HEK293 (cell line): ENCODE results near the gene METAP1.

Experiments
- CTCF ChIA-PET: fragments of 350-600 bp; formaldehyde crosslinking; extraction: SDS; loops from one replicate; lab custom pipeline; 2021; ENCODE audit warnings: antibody characterized with exemption; lab: Yijun Ruan, JAX
- POLR2A ChIA-PET: fragments of 300-600 bp; formaldehyde crosslinking; extraction: SDS; loops from one replicate; lab custom pipeline; 2020; ENCODE audit warnings: antibody characterized with exemption, inconsistent platforms; lab: Yijun Ruan, JAX
- H3K27ac ChIP-seq: fragments of 200-500 bp; sonication (Bioruptor generic); 2 replicates; pipeline ENCODE4 v1.5.1; 2014; ENCODE audit warnings: low read depth, low read length, control low read depth, inconsistent platforms; ENCODE audit errors: extremely low read depth
- H3K36me3 ChIP-seq, 2 experiments: fragments of 200-500 bp in 1 of 2; sonication (Bioruptor generic) in 1 of 2; 1 replicate in 1 of 2; 2 replicates in 1 of 2; pipeline ENCODE4 v1.5.1; 2014 to 2017; ENCODE audit warnings: inconsistent platforms in 2 of 2, low read length in 2 of 2; ENCODE audit not compliant: control insufficient read depth in 2 of 2, insufficient read depth in 1 of 2
- H3K4me1 ChIP-seq: fragments of 200-500 bp; sonication (Bioruptor generic); 2 replicates; pipeline ENCODE4 v1.5.1; 2014; ENCODE audit warnings: mild to moderate bottlenecking, low read length, inconsistent platforms; ENCODE audit not compliant: control insufficient read depth, insufficient read depth
- H3K4me3 ChIP-seq: 2 replicates; pipeline ENCODE4 v1.5.1; 2011; ENCODE audit warnings: low read depth, mild to moderate bottlenecking, control low read depth, low read length, moderate library complexity
- H3K9me3 ChIP-seq: fragments of 200-500 bp; sonication (Bioruptor generic); 2 replicates; pipeline ENCODE4 v1.5.1; 2014; ENCODE audit warnings: low read depth, low read length, inconsistent platforms; ENCODE audit not compliant: control insufficient read depth, insufficient read depth
- BCL11A ChIP-seq: fragments of 450-650 bp; formaldehyde crosslinking; IDR thresholded peaks from 2 replicates; pipeline ENCODE4 v1.5.1; 2016; ENCODE audit warnings: low read depth, missing biosample characterization, missing genetic modification characterization
- EGR2 ChIP-seq: fragments of 450-650 bp; formaldehyde crosslinking; IDR thresholded peaks from 2 replicates; pipeline ENCODE4 v1.5.1; 2016; ENCODE audit warnings: low read depth, missing biosample characterization, missing genetic modification characterization
- GFI1B ChIP-seq: fragments of 450-650 bp; formaldehyde crosslinking; IDR thresholded peaks from 2 replicates; pipeline ENCODE4 v1.5.1; 2016; ENCODE audit warnings: missing biosample characterization, missing genetic modification characterization
- HOXC10 ChIP-seq: sonication (generic); formaldehyde crosslinking; IDR thresholded peaks from 2 replicates; pipeline ENCODE4 v1.8.1; 2023; ENCODE audit warnings: mild to moderate bottlenecking, missing genetic modification reagents
- MEIS1 ChIP-seq: sonication (generic); formaldehyde crosslinking; IDR thresholded peaks from 2 replicates; pipeline ENCODE4 v1.8.1; 2022; ENCODE audit warnings: missing genetic modification reagents, mild to moderate bottlenecking, borderline replicate concordance
- SCRT2 ChIP-seq: fragments of 450-650 bp; formaldehyde crosslinking; IDR thresholded peaks from 2 replicates; pipeline ENCODE4 v1.5.1; 2016; ENCODE audit warnings: missing biosample characterization, missing genetic modification characterization
- ZNF138 ChIP-seq: fragments of 450-650 bp; formaldehyde crosslinking; IDR thresholded peaks from 2 replicates; pipeline ENCODE4 v1.5.1; 2016; ENCODE audit warnings: missing biosample characterization, missing genetic modification characterization, borderline replicate concordance
- ZNF155 ChIP-seq: fragments of 450-650 bp; formaldehyde crosslinking; IDR thresholded peaks from 2 replicates; pipeline ENCODE4 v1.5.1; 2016; ENCODE audit warnings: missing biosample characterization, missing genetic modification characterization
- ZNF23 ChIP-seq: fragments of 450-650 bp; formaldehyde crosslinking; IDR thresholded peaks from 2 replicates; pipeline ENCODE4 v1.5.1; 2016; ENCODE audit warnings: missing biosample characterization, missing genetic modification characterization, borderline replicate concordance
- ZNF266 ChIP-seq: fragments of 450-650 bp; formaldehyde crosslinking; IDR thresholded peaks from 2 replicates; pipeline ENCODE4 v1.5.1; 2016; ENCODE audit warnings: missing biosample characterization, missing genetic modification characterization, low read depth
- ZNF274 ChIP-seq, 2 experiments: fragments of 200-500 bp in 1 of 2; fragments of 450-650 bp in 1 of 2; sonication (Bioruptor generic) in 1 of 2; formaldehyde crosslinking in 1 of 2; IDR thresholded peaks; 2 replicates each; pipeline versions ENCODE4 v1.5.1 to v1.6.1; 2014 to 2016; ENCODE audit warnings: borderline replicate concordance in 1 of 2, inconsistent platforms in 1 of 2, low read length in 1 of 2, missing biosample characterization in 1 of 2, missing genetic modification characterization in 1 of 2
- ZNF423 ChIP-seq: fragments of 450-650 bp; formaldehyde crosslinking; IDR thresholded peaks from 2 replicates; pipeline ENCODE4 v1.5.1; 2016; ENCODE audit warnings: missing biosample characterization, missing genetic modification characterization
- ZNF514 ChIP-seq: fragments of 450-650 bp; formaldehyde crosslinking; IDR thresholded peaks from 2 replicates; pipeline ENCODE4 v1.5.1; 2016; ENCODE audit warnings: missing biosample characterization, missing genetic modification characterization
- ZNF548 ChIP-seq: fragments of 450-650 bp; formaldehyde crosslinking; IDR thresholded peaks from 2 replicates; pipeline ENCODE4 v1.5.1; 2016; ENCODE audit warnings: missing biosample characterization, missing genetic modification characterization
- ZNF555 ChIP-seq: fragments of 450-650 bp; formaldehyde crosslinking; conservative IDR thresholded peaks from 2 replicates; pipeline ENCODE4 v1.5.1; 2017; ENCODE audit warnings: missing biosample characterization, mild to moderate bottlenecking, missing genetic modification characterization, inconsistent platforms
- ZNF558 ChIP-seq: fragments of 450-650 bp; formaldehyde crosslinking; IDR thresholded peaks from 2 replicates; pipeline ENCODE4 v1.5.1; 2016; ENCODE audit warnings: missing biosample characterization, missing genetic modification characterization
- ZNF585B ChIP-seq: fragments of 450-650 bp; formaldehyde crosslinking; IDR thresholded peaks from 2 replicates; pipeline ENCODE4 v1.5.1; 2016; ENCODE audit warnings: missing biosample characterization, missing genetic modification characterization
- ZNF610 ChIP-seq: fragments of 450-650 bp; formaldehyde crosslinking; IDR thresholded peaks from 2 replicates; pipeline ENCODE4 v1.5.1; 2016; ENCODE audit warnings: missing biosample characterization, missing genetic modification characterization, borderline replicate concordance
- ZNF623 ChIP-seq: fragments of 450-650 bp; formaldehyde crosslinking; IDR thresholded peaks from 2 replicates; pipeline ENCODE4 v1.5.1; 2016; ENCODE audit warnings: missing biosample characterization, missing genetic modification characterization
- ZNF624 ChIP-seq: fragments of 450-650 bp; formaldehyde crosslinking; IDR thresholded peaks from 2 replicates; pipeline ENCODE4 v1.5.1; 2017; ENCODE audit warnings: missing biosample characterization, missing genetic modification characterization
- ZNF707 ChIP-seq: fragments of 450-650 bp; formaldehyde crosslinking; IDR thresholded peaks from 2 replicates; pipeline ENCODE4 v1.5.1; 2016; ENCODE audit warnings: missing biosample characterization, missing genetic modification characterization
- ZNF768 ChIP-seq: fragments of 450-650 bp; formaldehyde crosslinking; IDR thresholded peaks from 2 replicates; pipeline ENCODE4 v1.5.1; 2018; ENCODE audit warnings: missing biosample characterization, mild to moderate bottlenecking, missing genetic modification characterization
- ZNF777 ChIP-seq: fragments of 450-650 bp; formaldehyde crosslinking; IDR thresholded peaks from 2 replicates; pipeline ENCODE4 v1.5.1; 2017; ENCODE audit warnings: missing biosample characterization, missing genetic modification characterization, borderline replicate concordance
- ZNF792 ChIP-seq: fragments of 450-650 bp; formaldehyde crosslinking; IDR thresholded peaks from 2 replicates; pipeline ENCODE4 v1.5.1; 2016; ENCODE audit warnings: missing biosample characterization, missing genetic modification characterization
- ZNF837 ChIP-seq: fragments of 450-650 bp; formaldehyde crosslinking; IDR thresholded peaks from 2 replicates; pipeline ENCODE4 v1.5.1; 2016; ENCODE audit warnings: missing biosample characterization, missing genetic modification characterization
- ZSCAN30 ChIP-seq: fragments of 450-650 bp; IDR thresholded peaks from 2 replicates; pipeline ENCODE4 v1.5.1; 2018; ENCODE audit warnings: missing biosample characterization, mild to moderate bottlenecking, missing genetic modification characterization, moderate library complexity
- TF ChIP-seq, protein P1 (sequence below): fragments of 450-650 bp; formaldehyde crosslinking; IDR thresholded peaks from 2 replicates; pipeline ENCODE4 v1.5.1; 2016; ENCODE audit warnings: missing biosample characterization, missing genetic modification characterization
- TF ChIP-seq, protein P2 (sequence below): fragments of 450-650 bp; formaldehyde crosslinking; IDR thresholded peaks from 2 replicates; pipeline ENCODE4 v1.5.1; 2016; ENCODE audit warnings: missing biosample characterization, missing genetic modification characterization
- TF ChIP-seq, protein P3 (sequence below): fragments of 450-650 bp; formaldehyde crosslinking; IDR thresholded peaks from 2 replicates; pipeline ENCODE4 v1.5.1; 2017; ENCODE audit warnings: missing biosample characterization, missing genetic modification characterization

The METAP1 gene

DNA sequence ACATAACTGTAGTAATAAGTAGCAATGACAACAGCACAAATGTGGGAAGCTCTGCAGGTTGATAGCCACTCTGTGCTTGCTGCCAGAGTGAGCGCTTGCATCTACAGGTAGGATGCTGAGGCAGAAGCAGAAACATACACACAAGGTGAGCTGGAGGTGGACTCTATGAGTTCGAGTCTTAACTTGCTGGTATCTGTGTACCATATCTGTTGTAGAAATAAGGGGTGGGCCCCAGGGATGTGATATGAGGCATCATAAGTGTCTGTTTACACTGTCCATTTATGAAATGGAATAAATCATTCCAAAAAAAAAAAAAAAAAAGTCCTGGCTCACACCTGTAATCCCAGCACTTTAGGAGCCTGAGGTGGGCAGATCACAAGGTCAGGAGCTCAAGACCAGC, 33.8 kb upstream of the METAP1 start:
- Histone ChIP-seq H3K36me3 (no peaks in the 10 kb centered on the region), H3K4me3 (no peak overlapping the region), H3K9me3 (no peaks in the 10 kb centered on the region), H3K27ac (no peak overlapping the region), H3K4me1 (no peaks in the 10 kb centered on the region)
- CTCF ChIA-PET, result interaction anchor here (0.6 kb wide), 1 partner anchor 10 kb away, joined by 3 read pairs; no protein-coding TSS in a partner anchor
- TF ChIP-seq ZNF23 (no peak), ZNF585B (tag by site-specific recombination) (no peak), HOXC10 (no peak), ZNF837 (tag by site-specific recombination) (no peak), BCL11A (tag by site-specific recombination) (no peak), ZSCAN30 (tag by site-specific recombination) (no peak), ZNF792 (tag by site-specific recombination) (no peak), ZNF266 (no peak), ZNF707 (tag by site-specific recombination) (no peak), MEIS1 (no peak), ZNF423 (tag by site-specific recombination) (no peak), ZNF155 (tag by site-specific recombination) (no peak), ZNF514 (tag by site-specific recombination) (no peak), ZNF138 (no peak), ZNF623 (tag by site-specific recombination) (no peak), ZNF777 (tag by site-specific recombination) (no peak)
- TF ChIP-seq, protein P1, sequence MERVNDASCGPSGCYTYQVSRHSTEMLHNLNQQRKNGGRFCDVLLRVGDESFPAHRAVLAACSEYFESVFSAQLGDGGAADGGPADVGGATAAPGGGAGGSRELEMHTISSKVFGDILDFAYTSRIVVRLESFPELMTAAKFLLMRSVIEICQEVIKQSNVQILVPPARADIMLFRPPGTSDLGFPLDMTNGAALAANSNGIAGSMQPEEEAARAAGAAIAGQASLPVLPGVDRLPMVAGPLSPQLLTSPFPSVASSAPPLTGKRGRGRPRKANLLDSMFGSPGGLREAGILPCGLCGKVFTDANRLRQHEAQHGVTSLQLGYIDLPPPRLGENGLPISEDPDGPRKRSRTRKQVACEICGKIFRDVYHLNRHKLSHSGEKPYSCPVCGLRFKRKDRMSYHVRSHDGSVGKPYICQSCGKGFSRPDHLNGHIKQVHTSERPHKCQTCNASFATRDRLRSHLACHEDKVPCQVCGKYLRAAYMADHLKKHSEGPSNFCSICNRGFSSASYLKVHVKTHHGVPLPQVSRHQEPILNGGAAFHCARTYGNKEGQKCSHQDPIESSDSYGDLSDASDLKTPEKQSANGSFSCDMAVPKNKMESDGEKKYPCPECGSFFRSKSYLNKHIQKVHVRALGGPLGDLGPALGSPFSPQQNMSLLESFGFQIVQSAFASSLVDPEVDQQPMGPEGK (tag by site-specific recombination), result no peak
- TF ChIP-seq, all 188 proteins: peak for 0
- POLR2A ChIA-PET, result no interaction called here

DNA sequence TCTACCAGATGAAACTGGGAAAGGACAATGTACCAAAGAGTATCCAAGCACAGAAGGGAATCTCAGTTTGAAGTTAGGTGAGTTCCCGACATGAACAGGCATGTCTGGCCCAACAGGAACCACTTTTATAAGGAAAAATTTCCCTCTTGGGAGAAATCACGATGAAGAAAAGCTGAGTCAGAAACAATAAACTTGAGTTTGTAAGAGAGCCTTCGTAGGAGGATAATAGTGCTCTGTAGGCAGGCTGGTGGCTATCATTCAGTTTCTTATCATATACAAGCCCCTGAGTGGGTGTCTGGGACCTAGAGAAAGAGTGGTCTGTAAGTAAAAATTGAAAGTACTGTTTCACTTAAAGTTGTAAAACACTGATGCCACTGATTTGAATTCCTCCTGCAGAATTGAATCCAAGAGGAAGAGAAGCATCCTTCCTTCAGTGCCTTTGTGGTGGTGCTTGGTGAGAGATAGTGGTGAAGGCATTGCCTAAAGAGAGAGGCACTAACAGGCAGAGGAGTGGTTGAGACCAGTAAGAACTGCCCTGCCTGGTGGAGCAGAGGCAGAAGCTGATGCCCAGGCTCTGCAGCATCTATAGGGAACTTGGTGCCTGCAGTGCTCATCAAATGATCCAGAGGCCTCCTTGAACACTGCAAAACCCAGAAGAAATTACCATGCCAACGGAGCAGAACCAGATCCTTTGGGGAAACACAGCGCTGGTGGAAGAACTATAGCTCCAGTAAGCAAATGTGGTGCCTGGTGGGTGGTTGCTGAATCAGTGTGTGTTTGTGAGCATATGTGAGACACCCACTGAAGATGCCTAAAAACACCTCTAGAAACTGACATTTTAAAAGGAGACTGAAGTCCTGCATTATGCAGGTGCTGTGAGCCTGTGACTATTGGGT, 31.7 kb upstream of the METAP1 start:
- Histone ChIP-seq H3K36me3 (no peaks in the 10 kb centered on the region), H3K9me3 (no peaks in the 10 kb centered on the region), H3K27ac (no peak overlapping the region), H3K4me1 (no peaks in the 10 kb centered on the region), H3K4me3 (no peak overlapping the region)
- POLR2A ChIA-PET, result no interaction called here
- CTCF ChIA-PET, result interaction anchor here (0.6 to 0.7 kb wide), 2 partner anchors 24 to 434 kb away, joined by 3 read pairs; no protein-coding TSS in a partner anchor
- TF ChIP-seq ZNF23 (no peak), ZNF274 (IDR thresholded peaks at IDR 0.05; ENCODE audit: low read length) (no peak), ZNF274 (tag by site-specific recombination; IDR thresholded peaks at IDR 0.05; ENCODE audit: borderline replicate concordance) (no peak), ZNF610 (tag by site-specific recombination) (no peak), ZNF548 (tag by site-specific recombination) (no peak), ZNF555 (no peak), ZSCAN30 (tag by site-specific recombination) (no peak), EGR2 (tag by site-specific recombination) (peak; percentile 67; the same call in 1 of the 2 replicates), SCRT2 (tag by site-specific recombination) (no peak), ZNF558 (tag by site-specific recombination) (no peak), GFI1B (tag by site-specific recombination) (no peak), ZNF768 (no peak), ZNF624 (tag by site-specific recombination) (no peak)
- TF ChIP-seq, protein P2, sequence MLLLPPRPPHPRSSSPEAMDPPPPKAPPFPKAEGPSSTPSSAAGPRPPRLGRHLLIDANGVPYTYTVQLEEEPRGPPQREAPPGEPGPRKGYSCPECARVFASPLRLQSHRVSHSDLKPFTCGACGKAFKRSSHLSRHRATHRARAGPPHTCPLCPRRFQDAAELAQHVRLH (tag by site-specific recombination), result no peak
- TF ChIP-seq, protein P3, sequence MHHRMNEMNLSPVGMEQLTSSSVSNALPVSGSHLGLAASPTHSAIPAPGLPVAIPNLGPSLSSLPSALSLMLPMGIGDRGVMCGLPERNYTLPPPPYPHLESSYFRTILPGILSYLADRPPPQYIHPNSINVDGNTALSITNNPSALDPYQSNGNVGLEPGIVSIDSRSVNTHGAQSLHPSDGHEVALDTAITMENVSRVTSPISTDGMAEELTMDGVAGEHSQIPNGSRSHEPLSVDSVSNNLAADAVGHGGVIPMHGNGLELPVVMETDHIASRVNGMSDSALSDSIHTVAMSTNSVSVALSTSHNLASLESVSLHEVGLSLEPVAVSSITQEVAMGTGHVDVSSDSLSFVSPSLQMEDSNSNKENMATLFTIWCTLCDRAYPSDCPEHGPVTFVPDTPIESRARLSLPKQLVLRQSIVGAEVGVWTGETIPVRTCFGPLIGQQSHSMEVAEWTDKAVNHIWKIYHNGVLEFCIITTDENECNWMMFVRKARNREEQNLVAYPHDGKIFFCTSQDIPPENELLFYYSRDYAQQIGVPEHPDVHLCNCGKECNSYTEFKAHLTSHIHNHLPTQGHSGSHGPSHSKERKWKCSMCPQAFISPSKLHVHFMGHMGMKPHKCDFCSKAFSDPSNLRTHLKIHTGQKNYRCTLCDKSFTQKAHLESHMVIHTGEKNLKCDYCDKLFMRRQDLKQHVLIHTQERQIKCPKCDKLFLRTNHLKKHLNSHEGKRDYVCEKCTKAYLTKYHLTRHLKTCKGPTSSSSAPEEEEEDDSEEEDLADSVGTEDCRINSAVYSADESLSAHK (tag by site-specific recombination), result peak; percentile 54
- TF ChIP-seq, protein P1 (tag by site-specific recombination), result no peak
